Skeletal muscle satellite cell (primary cell): ENCODE results near the gene STRADB. TPM values are rescaled to one million over a fixed set of nuclear protein-coding genes. Genes with fewer than 3 reads are reported as not detected.

Source experiments
- H3K27me3 ChIP-seq: 2 replicates; pipeline ENCODE4 v1.7.0; 2013; ENCODE audit warnings: low read length; ENCODE audit not compliant: control insufficient read depth, insufficient read depth
- H3K36me3 ChIP-seq: 2 replicates; pipeline ENCODE4 v1.7.0; 2013; ENCODE audit warnings: mild to moderate bottlenecking, control low read depth, low read length; ENCODE audit not compliant: insufficient read depth
- H3K4me1 ChIP-seq: 2 replicates; pipeline ENCODE4 v1.7.0; 2013; ENCODE audit warnings: low read length; ENCODE audit not compliant: control insufficient read depth, insufficient read depth
- H3K4me2 ChIP-seq: 2 replicates; pipeline ENCODE4 v1.7.0; 2013; ENCODE audit warnings: mild to moderate bottlenecking, low read length
- H3K4me3 ChIP-seq: 2 replicates; pipeline ENCODE4 v1.7.0; 2013; ENCODE audit warnings: low read length
- H3K9ac ChIP-seq: 2 replicates; pipeline ENCODE4 v1.7.0; 2013; ENCODE audit warnings: mild to moderate bottlenecking, low read depth, low read length, moderate library complexity
- H3K9me3 ChIP-seq: replicated peaks from 2 replicates; pipeline ENCODE4 v1.7.0; 2013; ENCODE audit warnings: mild to moderate bottlenecking, control low read depth, low read length
- small RNA-seq: library from RNA; depleted of rRNA; stranded (forward); fragments of <200 nt; gene quantifications from one replicate; pipeline ENCODE3, GENCODE V24; 2012

STRADB gene

DNA sequence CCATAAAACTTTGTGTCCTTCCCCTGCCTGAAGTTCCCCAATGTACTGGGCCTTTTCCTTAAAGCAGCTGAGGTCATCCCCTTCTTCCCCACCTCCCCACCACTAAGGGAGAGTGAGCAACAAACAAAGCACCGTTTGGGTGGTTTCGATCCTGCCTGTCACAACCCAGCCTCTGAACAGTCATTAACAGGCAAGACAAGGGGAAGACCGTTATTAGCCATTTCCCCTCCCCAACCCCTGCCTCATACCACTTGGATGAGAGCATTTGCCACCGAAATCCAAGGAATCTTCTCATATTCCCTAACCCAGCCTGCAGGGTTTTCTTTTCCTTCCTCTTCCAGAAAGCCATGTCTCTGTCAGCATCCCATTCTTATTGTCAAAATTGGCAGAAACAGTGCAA, 65.6 kb downstream of the STRADB start:
- no peaks in the 10 kb centered on the region for H3K27me3 ChIP-seq
- H3K9ac ChIP-seq: no peak overlapping the region
- no peaks in the 10 kb centered on the region for H3K36me3 ChIP-seq
- no peak overlapping the region for H3K4me3 ChIP-seq
- no peak overlapping the region for H3K4me2 ChIP-seq
- no peaks in the 10 kb centered on the region for H3K9me3 ChIP-seq
- peaks cover 8% of the 10 kb centered on the region for H3K4me1 ChIP-seq

DNA sequence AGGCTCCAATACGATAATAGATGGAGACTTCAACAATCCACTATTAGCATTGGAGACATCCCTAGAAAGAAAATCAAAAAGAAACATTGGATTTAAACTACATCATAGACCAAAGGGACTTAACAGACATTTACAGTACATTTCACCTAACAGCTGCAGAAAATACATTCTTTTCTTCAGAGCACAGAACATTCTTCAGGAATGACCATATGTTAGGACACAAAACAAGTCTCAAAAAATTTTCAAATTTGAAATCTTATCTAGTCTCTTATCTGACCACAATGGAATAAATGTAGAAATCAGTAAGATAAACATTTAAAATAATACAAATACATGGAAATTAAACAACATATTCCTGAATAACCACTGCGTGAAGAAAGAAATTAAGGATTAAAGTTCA, 68.7 kb downstream of the STRADB start:
- Histone ChIP-seq H3K9me3 (peaks cover 7% of the 10 kb centered on the region), H3K4me3 (no peak overlapping the region), H3K9ac (no peak overlapping the region), H3K36me3 (no peaks in the 10 kb centered on the region), H3K4me2 (no peak overlapping the region), H3K27me3 (no peaks in the 10 kb centered on the region), H3K4me1 (peaks cover 12% of the 10 kb centered on the region)

DNA sequence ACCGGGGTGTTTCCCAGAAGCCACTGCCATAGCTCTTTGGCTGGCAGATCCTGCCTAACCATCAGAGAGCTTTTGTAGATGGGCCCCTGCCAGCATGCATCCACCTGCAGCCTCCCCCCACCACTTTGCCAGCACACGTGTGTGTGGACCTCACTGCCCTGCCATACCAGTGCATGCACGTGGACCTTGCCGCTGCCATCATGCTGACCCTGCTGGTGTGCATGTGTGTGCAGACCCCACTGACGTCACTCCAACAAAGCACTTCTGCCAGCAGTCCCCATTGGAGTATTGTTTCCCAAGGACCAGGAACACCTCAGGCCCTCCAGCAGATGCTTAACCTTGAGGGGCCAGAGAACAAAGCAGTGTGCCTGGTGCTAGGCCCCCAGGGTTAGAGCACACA, 71.4 kb downstream of the STRADB start:
- H3K36me3 ChIP-seq: no peaks in the 10 kb centered on the region
- H3K4me2 ChIP-seq: no peak overlapping the region
- peaks cover 3% of the 10 kb centered on the region for H3K4me1 ChIP-seq
- H3K9ac ChIP-seq: no peak overlapping the region
- H3K9me3 ChIP-seq: peaks cover 7% of the 10 kb centered on the region
- no peak overlapping the region for H3K4me3 ChIP-seq
- H3K27me3 ChIP-seq: no peaks in the 10 kb centered on the region

DNA sequence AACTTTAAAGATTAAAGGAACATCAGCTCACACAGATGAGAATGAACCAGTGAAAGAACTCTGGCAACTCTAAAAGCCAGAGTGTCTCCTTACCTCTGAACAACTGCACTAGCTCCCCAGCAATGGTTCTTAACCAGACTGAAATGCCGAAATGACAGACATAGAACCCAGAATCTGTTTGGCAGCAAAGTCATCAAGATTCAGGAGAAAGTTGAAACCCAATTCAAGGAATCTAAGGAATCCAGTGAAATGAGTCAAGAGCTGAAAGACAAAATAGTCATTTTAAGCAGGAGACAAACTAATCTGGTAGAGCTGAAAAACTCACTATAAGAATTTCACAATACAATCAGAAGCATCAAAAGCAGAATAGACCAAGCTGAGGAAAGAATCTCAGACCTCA, 72.0 kb downstream of the STRADB start:
- Histone ChIP-seq H3K4me2 (no peak overlapping the region), H3K36me3 (no peaks in the 10 kb centered on the region), H3K9ac (no peak overlapping the region), H3K4me1 (peaks cover 3% of the 10 kb centered on the region), H3K4me3 (no peak overlapping the region), H3K27me3 (no peaks in the 10 kb centered on the region), H3K9me3 (peaks cover 7% of the 10 kb centered on the region)

Small RNA genes lying within 50 kb of the gene (small RNA-seq; reads per million reads assigned to genes)
- gene RF00019: not detected
